ENCODE results near the gene SORL1.

DNA sequence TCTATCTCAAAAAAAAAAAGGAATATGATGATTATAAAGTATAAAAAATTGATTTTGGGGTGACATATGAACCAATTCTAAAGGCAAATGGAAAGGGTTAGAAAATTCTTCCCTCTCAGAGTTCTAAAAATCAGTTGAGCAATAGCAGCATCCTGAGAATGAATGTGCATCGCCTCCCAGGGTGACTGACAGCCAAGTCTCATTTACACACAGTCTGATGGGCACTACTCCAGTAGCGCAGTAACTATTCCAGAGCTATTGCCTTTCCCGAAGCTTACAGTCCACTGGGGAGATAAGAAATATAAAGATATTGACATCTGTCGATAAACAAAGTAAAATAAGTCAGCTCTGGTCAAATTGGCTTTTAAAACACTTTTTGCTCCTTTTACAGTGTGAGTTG, 32.3 kb upstream of the SORL1 start:
- TF ChIP-seq, protein P1, sequence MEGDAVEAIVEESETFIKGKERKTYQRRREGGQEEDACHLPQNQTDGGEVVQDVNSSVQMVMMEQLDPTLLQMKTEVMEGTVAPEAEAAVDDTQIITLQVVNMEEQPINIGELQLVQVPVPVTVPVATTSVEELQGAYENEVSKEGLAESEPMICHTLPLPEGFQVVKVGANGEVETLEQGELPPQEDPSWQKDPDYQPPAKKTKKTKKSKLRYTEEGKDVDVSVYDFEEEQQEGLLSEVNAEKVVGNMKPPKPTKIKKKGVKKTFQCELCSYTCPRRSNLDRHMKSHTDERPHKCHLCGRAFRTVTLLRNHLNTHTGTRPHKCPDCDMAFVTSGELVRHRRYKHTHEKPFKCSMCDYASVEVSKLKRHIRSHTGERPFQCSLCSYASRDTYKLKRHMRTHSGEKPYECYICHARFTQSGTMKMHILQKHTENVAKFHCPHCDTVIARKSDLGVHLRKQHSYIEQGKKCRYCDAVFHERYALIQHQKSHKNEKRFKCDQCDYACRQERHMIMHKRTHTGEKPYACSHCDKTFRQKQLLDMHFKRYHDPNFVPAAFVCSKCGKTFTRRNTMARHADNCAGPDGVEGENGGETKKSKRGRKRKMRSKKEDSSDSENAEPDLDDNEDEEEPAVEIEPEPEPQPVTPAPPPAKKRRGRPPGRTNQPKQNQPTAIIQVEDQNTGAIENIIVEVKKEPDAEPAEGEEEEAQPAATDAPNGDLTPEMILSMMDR (IDR thresholded peaks at IDR 0.05) = no peak
- no peak for TF ChIP-seq POLR2A (IDR thresholded peaks at IDR 0.05)
- TF ChIP-seq EP300 (IDR thresholded peaks at IDR 0.05) = no peak
